Peyer's patch (tissue), 4 donors: ENCODE measurements around the gene ARPC5L. TPM values are rescaled to one million over a fixed set of nuclear protein-coding genes. Genes with fewer than 3 reads are reported as not detected.

ENCODE experiments used
- DNase-seq, 3 donors: peaks; one replicate each; pipeline ENCODE4 v3.0.0-alpha.2; 2017 to 2019
- H3K27ac ChIP-seq, 4 donors: fragments of 200-600 bp; sonication (generic); one replicate each; pipeline ENCODE4 v1.5.1; 2016 to 2019
- H3K27me3 ChIP-seq, 2 donors: fragments of 200-600 bp; sonication (generic); one replicate each; pipeline ENCODE4 v1.5.1; 2019
- H3K36me3 ChIP-seq, 3 donors: fragments of 200-600 bp; sonication (generic); one replicate each; pipeline ENCODE4 v1.5.1; 2016 to 2019
- H3K4me1 ChIP-seq, 4 donors: fragments of 200-600 bp; sonication (generic); one replicate each; pipeline ENCODE4 v1.5.1; 2016 to 2019
- H3K4me3 ChIP-seq, 4 donors: fragments of 200-600 bp; sonication (generic); 1 replicate in 3 of 4; 2 replicates in 1 of 4; pipeline ENCODE4 v1.5.1; 2016 to 2019; ENCODE audit warnings: mild to moderate bottlenecking in 1 of 4
- H3K9me3 ChIP-seq, 4 donors: fragments of 200-600 bp; sonication (generic); one replicate each; pipeline ENCODE4 v1.5.1; 2016 to 2019; ENCODE audit warnings: mild to moderate bottlenecking in 1 of 4
- CTCF ChIP-seq, 6 experiments: fragments of 450-650 bp in 4 of 6; fragments of 200-600 bp in 2 of 6; sonication (generic) in 1 of 6; IDR thresholded peaks; one replicate each; pipeline ENCODE4 v1.5.1; 2017 to 2019; ENCODE audit warnings: antibody characterized with exemption in 6 of 6, mild to moderate bottlenecking in 3 of 6, moderate library complexity in 1 of 6
- POLR2A ChIP-seq, 2 donors: fragments of 450-650 bp; IDR thresholded peaks; one replicate each; pipeline ENCODE4 v1.5.1; 2017; ENCODE audit warnings: antibody characterized with exemption in 2 of 2, mild to moderate bottlenecking in 2 of 2, moderate library complexity in 2 of 2
- total RNA-seq, 4 donors: library from RNA; depleted of rRNA; stranded (reverse); fragments of >200 nt; gene quantifications; one replicate each; pipeline ENCODE4 v1.1.0, GENCODE V29; 2016

Gene ARPC5L
- total RNA-seq, 4 donors from 2014 or later: 15.7 to 23.5 (median 18.0) TPM

- Histone ChIP-seq H3K27ac (no peak overlapping the region), H3K36me3 (peaks cover 0 to 85% (median 0%) of the 10 kb centered on the region in 3 donors), H3K27me3 (no peaks in the 10 kb centered on the region), H3K4me3 (no peak overlapping the region), H3K9me3 (no peaks in the 10 kb centered on the region), H3K4me1 (no peaks in the 10 kb centered on the region)
- DNase-seq: no peak
- TF ChIP-seq POLR2A (IDR thresholded peaks at IDR 0.05) (no peak), CTCF (IDR thresholded peaks at IDR 0.05) (no peak)
These were observed 24.5 kb downstream of the ARPC5L start for GRCh38 chr9:124886461-124886860.

DNA sequence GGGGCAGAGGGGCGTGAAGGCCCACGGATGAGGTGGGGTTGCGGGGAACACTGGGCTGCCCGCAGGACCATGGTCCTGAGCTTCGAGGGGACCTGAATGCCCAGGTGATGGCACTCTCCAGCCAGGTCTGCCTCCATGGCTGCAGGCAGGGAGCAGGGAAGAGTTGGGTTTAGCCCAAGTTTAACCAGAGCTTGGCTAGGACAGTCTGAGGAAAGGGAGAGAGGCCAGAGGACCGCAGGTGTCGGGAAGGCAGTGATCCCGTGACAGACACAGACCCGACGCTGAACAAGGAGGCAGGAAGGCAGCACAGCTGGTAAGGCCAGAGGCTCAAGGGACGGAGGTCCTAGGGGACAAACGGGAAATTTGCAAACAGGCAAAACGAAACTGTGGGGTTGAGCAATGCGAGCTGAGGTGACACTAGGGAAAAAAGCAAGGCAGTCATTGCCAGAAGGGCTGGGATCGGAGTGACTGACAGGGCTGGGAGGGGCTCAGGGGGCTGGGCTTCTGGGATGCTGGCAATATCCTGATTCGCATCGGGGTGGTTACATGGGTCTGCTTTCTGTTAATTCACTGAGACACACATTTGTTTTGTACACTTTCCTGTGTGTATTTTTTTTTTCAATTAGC, 25.0 kb downstream of the ARPC5L start:
- Histone ChIP-seq H3K27me3 (no peaks in the 10 kb centered on the region), H3K9me3 (no peaks in the 10 kb centered on the region), H3K4me1 (no peaks in the 10 kb centered on the region), H3K4me3 (no peak overlapping the region), H3K36me3 (peaks cover 0 to 80% (median 0%) of the 10 kb centered on the region in 3 donors), H3K27ac (no peak overlapping the region)
- DNase-seq: no peak
- TF ChIP-seq POLR2A (IDR thresholded peaks at IDR 0.05) (no peak), CTCF (IDR thresholded peaks at IDR 0.05) (no peak)

- peaks cover 0 to 80% (median 0%) of the 10 kb centered on the region in 3 donors for H3K36me3 ChIP-seq
- no peak for DNase-seq
- no peaks in the 10 kb centered on the region for H3K9me3 ChIP-seq
- H3K4me3 ChIP-seq: no peak overlapping the region
- no peaks in the 10 kb centered on the region for H3K27me3 ChIP-seq
- no peak overlapping the region for H3K27ac ChIP-seq
- no peaks in the 10 kb centered on the region for H3K4me1 ChIP-seq
- TF ChIP-seq POLR2A (IDR thresholded peaks at IDR 0.05): no peak
- no peak for TF ChIP-seq CTCF (IDR thresholded peaks at IDR 0.05)
These were observed 25.9 kb downstream of the ARPC5L start for GRCh38 chr9:124887832-124888231.

- Histone ChIP-seq H3K27ac (no peak overlapping the region), H3K4me3 (no peak overlapping the region), H3K4me1 (no peaks in the 10 kb centered on the region), H3K27me3 (no peaks in the 10 kb centered on the region), H3K9me3 (no peaks in the 10 kb centered on the region), H3K36me3 (peaks cover 0 to 90% (median 0%) of the 10 kb centered on the region in 3 donors)
- no peak for DNase-seq
- TF ChIP-seq POLR2A (IDR thresholded peaks at IDR 0.05) (no peak), CTCF (IDR thresholded peaks at IDR 0.05) (no peak)
These were observed 27.1 kb downstream of the ARPC5L start for GRCh38 chr9:124889006-124889405.

- Histone ChIP-seq H3K36me3 (peaks cover 0 to 84% (median 0%) of the 10 kb centered on the region in 3 donors), H3K4me3 (no peak overlapping the region), H3K9me3 (no peaks in the 10 kb centered on the region), H3K4me1 (no peaks in the 10 kb centered on the region), H3K27me3 (no peaks in the 10 kb centered on the region), H3K27ac (no peak overlapping the region)
- TF ChIP-seq POLR2A (IDR thresholded peaks at IDR 0.05) (no peak), CTCF (IDR thresholded peaks at IDR 0.05) (no peak)
- no peak for DNase-seq
These were observed 28.2 kb downstream of the ARPC5L start for GRCh38 chr9:124890179-124890578.
